Glutamatergic neuron (in vitro differentiated cells): ENCODE results near the gene MAFG. TPM values are rescaled to one million over a fixed set of nuclear protein-coding genes. Genes with fewer than 3 reads are reported as not detected.
A peak's percentile ranks its signal among the peaks of the same experiment; 100 is the strongest.

ENCODE experiments used
- DNase-seq: peaks from one replicate; pipeline ENCODE4 v3.0.0; 2022
- H3K27ac Mint-ChIP-seq: one replicate; pipeline ENCODE4 v1.8.0; 2020; ENCODE audit warnings: mild to moderate bottlenecking, mixed read lengths, inconsistent platforms; ENCODE audit not compliant: unreplicated experiment
- H3K27me3 Mint-ChIP-seq: one replicate; pipeline ENCODE4 v1.8.0; 2020; ENCODE audit warnings: mild to moderate bottlenecking, moderate library complexity, mixed read lengths, inconsistent platforms; ENCODE audit not compliant: unreplicated experiment
- H3K36me3 Mint-ChIP-seq: one replicate; pipeline ENCODE4 v1.8.0; 2020; ENCODE audit warnings: mild to moderate bottlenecking, mixed read lengths, inconsistent platforms; ENCODE audit not compliant: unreplicated experiment
- H3K4me1 Mint-ChIP-seq: one replicate; pipeline ENCODE4 v1.8.0; 2020; ENCODE audit warnings: mild to moderate bottlenecking, low read depth, mixed read lengths, inconsistent platforms; ENCODE audit not compliant: unreplicated experiment
- H3K4me3 Mint-ChIP-seq: one replicate; pipeline ENCODE4 v1.8.0; 2020; ENCODE audit warnings: mild to moderate bottlenecking, mixed read lengths, inconsistent platforms; ENCODE audit not compliant: unreplicated experiment
- H3K9me3 Mint-ChIP-seq: one replicate; pipeline ENCODE4 v1.8.0; 2020; ENCODE audit warnings: mild to moderate bottlenecking, moderate library complexity, mixed read lengths, inconsistent platforms; ENCODE audit not compliant: unreplicated experiment
- total RNA-seq: library from RNA; stranded (reverse); fragmentation: NEBNext Ultra II Directional; extraction: Animal tissue kit (Norgen Biotek cat#: 25700); gene quantifications from one replicate; pipeline ENCODE4 v1.2.1, GENCODE V29; 2021; ENCODE audit not compliant: unreplicated experiment
- TF ChIP-seq, protein P1 (sequence below): fragments of 200-600 bp; sonication (generic); IDR thresholded peaks from one replicate; pipeline ENCODE4 v1.5.0; 2021; ENCODE audit not compliant: partially characterized antibody, unreplicated experiment

The MAFG gene
- total RNA-seq, 1 donor from 2014 or later = 30.6 TPM

DNA sequence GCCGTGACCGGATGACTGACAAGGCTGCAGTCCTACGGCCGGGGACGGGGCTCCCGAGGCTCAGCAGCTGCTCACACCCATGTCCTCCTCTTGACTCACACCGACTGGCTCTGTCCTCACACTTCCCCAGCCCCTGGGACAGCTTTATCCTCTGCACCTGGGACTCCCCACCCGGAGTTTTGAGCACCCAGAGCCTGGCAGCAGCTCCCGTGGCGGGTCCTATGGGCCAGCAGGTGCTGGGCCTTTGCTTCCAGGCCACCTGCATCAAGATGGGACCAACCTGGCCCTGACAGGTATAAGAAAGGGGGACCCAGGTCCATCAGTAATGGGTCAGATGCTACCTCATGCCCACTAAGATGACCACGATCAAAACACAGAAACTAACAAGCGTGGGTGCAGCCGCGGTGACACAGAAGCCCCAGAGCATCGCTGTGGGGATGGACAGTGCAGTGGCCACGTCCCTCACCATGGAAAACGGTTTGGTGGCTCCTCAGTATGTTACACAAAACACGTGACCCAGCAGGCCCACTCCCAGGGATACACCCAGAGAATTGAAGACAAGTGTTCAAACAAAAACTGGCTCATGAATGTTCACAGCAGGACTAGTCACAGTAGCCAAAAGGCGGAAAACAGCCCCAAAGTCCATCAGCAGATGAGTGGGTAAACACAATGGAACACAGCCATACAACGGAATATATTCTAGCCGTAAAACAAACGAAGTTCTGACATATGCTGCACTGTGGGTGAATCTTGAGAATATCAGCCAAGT lies 36.7 kb upstream of the MAFG start:
- Mint-ChIP-seq H3K4me1 (peaks cover 11% of the 10 kb centered on the region), H3K9me3 (peaks cover 22% of the 10 kb centered on the region), H3K27me3 (peaks cover 16% of the 10 kb centered on the region), H3K4me3 (peak overlapping the region; percentile 65), H3K27ac (peak overlapping the region; percentile 71), H3K36me3 (no peaks in the 10 kb centered on the region)
- DNase-seq = no peak
- TF ChIP-seq, protein P1, sequence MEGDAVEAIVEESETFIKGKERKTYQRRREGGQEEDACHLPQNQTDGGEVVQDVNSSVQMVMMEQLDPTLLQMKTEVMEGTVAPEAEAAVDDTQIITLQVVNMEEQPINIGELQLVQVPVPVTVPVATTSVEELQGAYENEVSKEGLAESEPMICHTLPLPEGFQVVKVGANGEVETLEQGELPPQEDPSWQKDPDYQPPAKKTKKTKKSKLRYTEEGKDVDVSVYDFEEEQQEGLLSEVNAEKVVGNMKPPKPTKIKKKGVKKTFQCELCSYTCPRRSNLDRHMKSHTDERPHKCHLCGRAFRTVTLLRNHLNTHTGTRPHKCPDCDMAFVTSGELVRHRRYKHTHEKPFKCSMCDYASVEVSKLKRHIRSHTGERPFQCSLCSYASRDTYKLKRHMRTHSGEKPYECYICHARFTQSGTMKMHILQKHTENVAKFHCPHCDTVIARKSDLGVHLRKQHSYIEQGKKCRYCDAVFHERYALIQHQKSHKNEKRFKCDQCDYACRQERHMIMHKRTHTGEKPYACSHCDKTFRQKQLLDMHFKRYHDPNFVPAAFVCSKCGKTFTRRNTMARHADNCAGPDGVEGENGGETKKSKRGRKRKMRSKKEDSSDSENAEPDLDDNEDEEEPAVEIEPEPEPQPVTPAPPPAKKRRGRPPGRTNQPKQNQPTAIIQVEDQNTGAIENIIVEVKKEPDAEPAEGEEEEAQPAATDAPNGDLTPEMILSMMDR = no peak

DNA sequence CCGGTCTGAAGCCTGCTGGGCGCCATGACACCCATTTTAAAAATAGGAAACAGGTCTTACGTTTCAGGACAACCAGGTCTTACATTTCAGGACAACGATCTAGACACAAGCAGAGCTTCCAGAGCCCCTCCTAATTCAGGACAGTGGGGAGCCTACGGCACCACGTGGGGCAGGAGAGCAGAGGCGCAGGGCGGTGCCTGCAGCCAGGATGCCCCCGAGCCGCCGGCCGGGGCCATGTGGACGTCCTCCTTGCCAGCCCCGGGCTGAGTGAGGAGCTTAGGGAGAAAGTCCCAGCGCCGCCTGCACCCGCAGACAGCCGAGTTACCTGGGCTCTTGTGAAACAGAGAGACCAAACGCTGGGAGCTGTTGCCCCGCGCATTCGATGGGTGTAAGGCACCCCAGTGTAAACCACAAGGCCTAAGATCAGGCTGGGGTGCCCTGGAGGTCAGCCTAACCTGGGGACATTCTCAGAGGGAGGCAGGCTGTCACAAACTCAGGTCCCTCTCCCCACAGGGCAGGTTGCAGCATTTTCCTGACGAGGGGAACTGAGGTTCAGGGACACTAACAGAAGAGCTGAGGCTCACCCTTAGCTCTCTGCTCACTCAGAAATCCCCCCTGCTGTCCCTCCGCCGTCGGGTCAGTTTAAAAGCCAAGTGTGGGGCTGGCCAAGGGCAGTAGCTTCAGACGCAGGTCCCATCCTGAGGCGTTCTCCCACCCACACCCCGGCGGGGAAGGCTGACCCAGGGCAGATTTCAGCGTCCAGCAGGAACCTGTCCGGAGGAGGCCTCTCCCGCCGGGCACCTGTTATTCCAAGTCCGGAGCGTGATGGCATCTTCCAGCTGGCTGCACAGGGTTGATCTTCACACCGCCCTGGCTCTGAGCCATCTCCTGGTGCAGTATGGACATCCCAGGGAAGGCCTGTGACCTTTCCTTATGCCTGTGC lies 35.2 kb upstream of the MAFG start:
- Mint-ChIP-seq H3K27me3 (peaks cover 12% of the 10 kb centered on the region), H3K36me3 (peaks cover 4% of the 10 kb centered on the region), H3K27ac (no peak overlapping the region), H3K4me3 (peak overlapping the region; percentile 59), H3K9me3 (peaks cover 25% of the 10 kb centered on the region), H3K4me1 (peaks cover 11% of the 10 kb centered on the region)
- DNase-seq = no peak
- TF ChIP-seq, protein P1 = no peak

DNA sequence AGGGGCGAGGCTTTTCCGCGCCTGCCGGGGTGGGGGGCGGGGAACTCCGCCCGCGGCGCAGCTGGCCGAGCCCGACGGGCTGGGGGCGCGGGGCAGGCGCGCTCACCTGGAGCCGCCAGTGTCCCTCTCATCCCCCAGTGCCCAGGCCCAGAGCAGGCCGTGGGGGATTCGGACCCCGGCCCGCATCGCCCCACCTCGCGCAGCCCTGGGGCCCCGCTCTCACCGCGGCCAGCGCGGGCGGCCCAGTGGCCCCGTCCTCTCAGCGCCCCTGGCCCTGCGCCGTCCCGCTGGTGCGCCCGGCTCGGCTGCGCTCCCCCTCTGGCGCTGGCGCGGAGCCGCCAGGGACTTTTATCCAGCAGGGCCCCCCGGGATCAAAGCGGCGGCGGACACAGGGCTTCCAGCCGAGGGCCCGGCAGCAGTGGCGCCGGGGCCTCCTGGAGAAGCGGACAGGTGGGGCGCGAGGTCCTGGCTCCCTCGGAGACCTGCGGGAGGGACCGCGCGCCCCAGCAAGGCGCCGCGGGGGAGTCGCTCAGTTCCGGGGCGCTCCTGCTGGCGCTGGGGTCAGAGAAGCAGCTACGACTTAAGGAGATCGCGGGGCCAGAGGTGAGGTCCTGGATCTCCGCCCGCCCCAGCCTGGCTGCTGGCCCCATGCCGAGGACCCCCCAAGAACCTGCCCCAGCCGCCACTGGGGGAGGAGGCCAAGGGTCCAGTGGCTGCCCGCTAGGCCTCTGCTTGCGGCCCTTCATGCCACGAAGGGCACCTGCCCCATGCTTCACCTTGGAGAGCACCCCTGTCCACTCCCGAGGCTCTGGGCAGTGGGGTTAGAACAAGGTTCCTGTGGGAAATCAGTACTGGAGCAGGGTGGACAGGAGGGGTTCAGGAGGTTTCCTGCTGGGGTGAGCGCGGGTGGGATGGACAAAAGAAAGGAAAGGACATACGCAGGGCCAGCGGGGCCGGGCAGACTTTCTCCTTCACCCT lies 34.3 kb upstream of the MAFG start:
- DNase-seq = no peak
- TF ChIP-seq, protein P1 = no peak

DNA sequence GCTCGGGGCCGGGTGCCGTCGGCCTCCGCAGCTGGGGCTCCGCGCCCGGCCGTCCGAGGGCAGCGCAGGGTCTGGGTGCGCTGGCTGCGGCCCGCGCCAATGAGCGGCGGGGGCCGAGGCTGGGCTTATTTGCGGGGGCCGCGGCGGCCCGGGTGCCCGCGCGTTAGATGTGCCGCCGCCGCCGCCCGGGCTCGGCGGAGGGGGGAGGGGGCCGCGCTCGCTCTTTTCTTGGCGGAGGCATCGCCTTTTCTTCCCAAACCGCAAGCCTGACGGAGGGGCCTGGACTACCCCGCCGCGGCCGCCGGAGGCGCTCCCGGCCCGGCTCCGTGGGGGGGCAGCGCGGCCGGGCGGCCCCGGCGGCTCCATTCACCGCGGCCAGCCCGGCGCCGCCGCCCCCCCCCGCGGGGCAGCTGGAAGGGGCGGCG lies 33.6 kb upstream of the MAFG start, which contains the start of gene NOTUM:
NOTUM (minus strand) TSS at position 101 of the 425 bp plus-strand sequence. CDS start 278 bp downstream, outside the sequence.
- no peak within 1 kb of the TSS for H3K4me3 Mint-ChIP-seq
- no peak within 1 kb of the TSS for H3K27ac Mint-ChIP-seq
- peaks cover 4% of the 10 kb centered on the region for H3K36me3 Mint-ChIP-seq
- H3K9me3 Mint-ChIP-seq = peaks cover 25% of the 10 kb centered on the region
- H3K27me3 Mint-ChIP-seq = peaks cover 15% of the 10 kb centered on the region
- peaks cover 14% of the 10 kb centered on the region for H3K4me1 Mint-ChIP-seq
- TF ChIP-seq, protein P1 = no peak
- peak; percentile 68 for DNase-seq

More for the DNA sequence above, 34.3 kb upstream of the MAFG start:
- Mint-ChIP-seq H3K27me3 (peaks cover 18% of the 10 kb centered on the region), H3K36me3 (peaks cover 4% of the 10 kb centered on the region), H3K4me1 (peaks cover 16% of the 10 kb centered on the region), H3K27ac (no peak overlapping the region), H3K9me3 (peaks cover 28% of the 10 kb centered on the region), H3K4me3 (peak overlapping the region; percentile 59)
